NCI-H774 (cell line): ENCODE measurements around the gene EXD1.
"Not testable (repeated sequence)": the region's sequence is repeated elsewhere in the genome, so short reads cannot be mapped to it uniquely, and the experiment has no call there.

Source experiments
- DNase-seq: peaks from one replicate; lab custom pipeline; 2025; lab: John Stamatoyannopoulos, UW

EXD1 gene

GRCh38 chr15:41230650-41231421 lies at the start of gene EXD1, which contains the start of gene CHP1:
Gene EXD1, minus strand, starts transcription at chr15:41230757. Its CDS starts 4,182 bp downstream, at chr15:41226575.
Gene CHP1, plus strand, starts transcription at chr15:41231268. Its CDS starts 115 bp downstream, at chr15:41231383.
- peak; percentile 96 for DNase-seq

GRCh38 chr15:41279535-41280283 lies 49.2 kb upstream of the EXD1 start:
- no peak for DNase-seq

- DNase-seq, result no peak
Measured at GRCh38 chr15:41278319-41278718, 47.8 kb upstream of the EXD1 start.

GRCh38 chr15:41276831-41277230 lies 46.3 kb upstream of the EXD1 start:
- DNase-seq, result no peak

- DNase-seq, result no peak
Measured at GRCh38 chr15:41269887-41270286, 39.3 kb upstream of the EXD1 start.

GRCh38 chr15:41263891-41264351 lies 33.4 kb upstream of the EXD1 start:
- no peak for DNase-seq

GRCh38 chr15:41262571-41262970 lies 32.0 kb upstream of the EXD1 start:
- no peak for DNase-seq

GRCh38 chr15:41260924-41261323 lies 30.4 kb upstream of the EXD1 start:
- DNase-seq, result not testable (repeated sequence)

GRCh38 chr15:41259546-41260189 lies 29.1 kb upstream of the EXD1 start:
- DNase-seq, result no peak

GRCh38 chr15:41258750-41259471 lies 28.4 kb upstream of the EXD1 start:
- no peak for DNase-seq

- no peak for DNase-seq
Measured at GRCh38 chr15:41256577-41257038, 26.1 kb upstream of the EXD1 start.

GRCh38 chr15:41256103-41256502 lies 25.5 kb upstream of the EXD1 start:
- DNase-seq, result no peak

GRCh38 chr15:41254560-41254959 lies 24.0 kb upstream of the EXD1 start:
- DNase-seq, result no peak

- no peak for DNase-seq
Measured at GRCh38 chr15:41251411-41251810, 20.9 kb upstream of the EXD1 start.

GRCh38 chr15:41250745-41251144 lies 20.2 kb upstream of the EXD1 start:
- DNase-seq, result not testable (repeated sequence)

GRCh38 chr15:41241221-41241964 lies 10.8 kb upstream of the EXD1 start:
- peak; percentile 61 for DNase-seq

GRCh38 chr15:41238100-41238499 lies 7.5 kb upstream of the EXD1 start:
- DNase-seq, result no peak

- no peak for DNase-seq
Measured at GRCh38 chr15:41235929-41236328, 5.4 kb upstream of the EXD1 start.

- not testable (repeated sequence) for DNase-seq
Measured at GRCh38 chr15:41235228-41235627, 4.7 kb upstream of the EXD1 start.

GRCh38 chr15:41233367-41233771 lies 2.8 kb upstream of the EXD1 start:
- DNase-seq, result no peak
